COLO829 (cell line): ENCODE data around the gene RASAL2.
A peak's percentile ranks its signal among the peaks of the same experiment; 100 is the strongest.

ENCODE experiments used
- DNase-seq: peaks from one replicate; pipeline ENCODE4 v3.0.0; 2012; ENCODE audit warnings: low spot score

The RASAL2 gene

GRCh38 chr1:178393370-178393769 lies 299.5 kb downstream of the RASAL2 start:
- DNase-seq, result no peak

- DNase-seq, result no peak
Measured at GRCh38 chr1:178396789-178397188, 302.9 kb downstream of the RASAL2 start.

GRCh38 chr1:178397678-178398077 lies 303.8 kb downstream of the RASAL2 start:
- no peak for DNase-seq

- DNase-seq, result no peak
Measured at GRCh38 chr1:178399177-178399728, 305.3 kb downstream of the RASAL2 start.

GRCh38 chr1:178405137-178405536 lies 311.2 kb downstream of the RASAL2 start:
- no peak for DNase-seq

- DNase-seq, result no peak
Measured at GRCh38 chr1:178407215-178407614, 313.3 kb downstream of the RASAL2 start.

- DNase-seq, result no peak
Measured at GRCh38 chr1:178407655-178408054, 313.8 kb downstream of the RASAL2 start.

- DNase-seq, result no peak
Measured at GRCh38 chr1:178408871-178409270, 315.0 kb downstream of the RASAL2 start.

- DNase-seq, result no peak
Measured at GRCh38 chr1:178409541-178409940, 315.6 kb downstream of the RASAL2 start.

- no peak for DNase-seq
Measured at GRCh38 chr1:178411756-178412399, 318.0 kb downstream of the RASAL2 start.

GRCh38 chr1:178412400-178412770 lies 318.5 kb downstream of the RASAL2 start:
- no peak for DNase-seq

- peak; percentile 86 for DNase-seq
Measured at GRCh38 chr1:178417858-178418257, 324.0 kb downstream of the RASAL2 start.

- DNase-seq, result no peak
Measured at GRCh38 chr1:178418284-178418955, 324.5 kb downstream of the RASAL2 start.

GRCh38 chr1:178434360-178434759 lies 340.5 kb downstream of the RASAL2 start:
- no peak for DNase-seq

- DNase-seq, result no peak
Measured at GRCh38 chr1:178434899-178435435, 341.1 kb downstream of the RASAL2 start.

GRCh38 chr1:178436899-178437298 lies 343.0 kb downstream of the RASAL2 start:
- no peak for DNase-seq

GRCh38 chr1:178438432-178438831 lies 344.5 kb downstream of the RASAL2 start:
- no peak for DNase-seq

- no peak for DNase-seq
Measured at GRCh38 chr1:178442925-178443324, 349.0 kb downstream of the RASAL2 start.

- no peak for DNase-seq
Measured at GRCh38 chr1:178450871-178451270, 357.0 kb downstream of the RASAL2 start.

- no peak for DNase-seq
Measured at GRCh38 chr1:178451529-178451928, 357.6 kb downstream of the RASAL2 start.

- no peak for DNase-seq
Measured at GRCh38 chr1:178452013-178452412, 358.1 kb downstream of the RASAL2 start.

GRCh38 chr1:178456472-178456871 lies 362.6 kb downstream of the RASAL2 start:
- DNase-seq, result no peak

GRCh38 chr1:178457651-178458050 lies 363.7 kb downstream of the RASAL2 start:
- DNase-seq, result no peak
